SU-DHL-6 (cell line): ENCODE data around the gene LRIT1.
"Not testable (repeated sequence)": the region's sequence is repeated elsewhere in the genome, so short reads cannot be mapped to it uniquely, and the experiment has no call there.

Experiments
- H2AFZ ChIP-seq: fragments of 200-600 bp; sonication (generic); 2 replicates; pipeline ENCODE4 v1.6.1; 2014; ENCODE audit warnings: low read depth, mild to moderate bottlenecking, moderate library complexity, mixed read lengths, antibody characterized with exemption, low read length; ENCODE audit not compliant: severe bottlenecking
- H3F3A ChIP-seq: fragments of 200-600 bp; shearing (Covaris generic); 2 replicates; pipeline ENCODE4 v1.6.0; 2016; ENCODE audit warnings: antibody characterized with exemption, mild to moderate bottlenecking; ENCODE audit not compliant: insufficient read depth
- H3K27ac ChIP-seq: fragments of 200-600 bp; sonication (generic); 2 replicates; pipeline ENCODE4 v1.5.1; 2016; ENCODE audit warnings: low read depth, mild to moderate bottlenecking, low read length, moderate library complexity, mixed read lengths
- H3K27me3 ChIP-seq: fragments of 200-600 bp; sonication (generic), shearing (Covaris generic); 2 replicates; pipeline ENCODE4 v1.6.0; 2014; ENCODE audit warnings: mild to moderate bottlenecking, low read length
- H3K36me3 ChIP-seq: fragments of 200-600 bp; sonication (generic); 2 replicates; pipeline ENCODE4 v1.6.1; 2014; ENCODE audit warnings: mild to moderate bottlenecking, low read length, mixed read lengths
- H3K4me2 ChIP-seq: fragments of 300-600, 200-600 bp; shearing (Covaris generic), sonication (generic); 2 replicates; pipeline ENCODE4 v1.6.0; 2014; ENCODE audit warnings: low read length, low read depth, mild to moderate bottlenecking; ENCODE audit not compliant: poor library complexity, severe bottlenecking
- H3K4me3 ChIP-seq: fragments of 200-600 bp; sonication (generic); 2 replicates; pipeline ENCODE4 v1.5.1; 2014; ENCODE audit warnings: antibody characterized with exemption, low read length, mild to moderate bottlenecking, mixed read lengths; ENCODE audit not compliant: insufficient read depth, poor library complexity, severe bottlenecking
- H3K79me2 ChIP-seq: fragments of 200-600 bp; sonication (generic); 2 replicates; pipeline ENCODE4 v1.6.1; 2014; ENCODE audit warnings: mild to moderate bottlenecking, low read length, moderate library complexity; ENCODE audit not compliant: insufficient read depth
- H3K9ac ChIP-seq: fragments of 200-600 bp; sonication (generic); 2 replicates; pipeline ENCODE4 v1.7.0; 2014; ENCODE audit warnings: mild to moderate bottlenecking, low read length
- H3K9me2 ChIP-seq: fragments of 200-600 bp; sonication (generic); replicated peaks from 2 replicates; pipeline ENCODE4 v1.6.1; 2014; ENCODE audit warnings: low read length; ENCODE audit not compliant: insufficient read depth
- H3K9me3 ChIP-seq: fragments of 200-600 bp; sonication (generic); 2 replicates; pipeline ENCODE4 v1.6.1; 2014; ENCODE audit warnings: low read length, mixed read lengths; ENCODE audit not compliant: insufficient read depth
- H4K20me1 ChIP-seq: fragments of 200-600 bp; sonication (generic); 2 replicates; pipeline ENCODE4 v1.6.1; 2014; ENCODE audit warnings: low read depth, mild to moderate bottlenecking, antibody characterized with exemption, low read length, moderate library complexity, mixed read lengths
- EZH2phosphoT487 ChIP-seq: fragments of 200-600 bp; sonication (generic), shearing (Covaris generic); conservative IDR thresholded peaks from 2 replicates; pipeline ENCODE4 v1.6.1; 2018; ENCODE audit warnings: mild to moderate bottlenecking, antibody characterized with exemption, low read length, moderate library complexity, mixed read lengths
- TF ChIP-seq, protein P1 (sequence below): fragments of 200-600 bp; sonication (generic); IDR thresholded peaks from one replicate; pipeline ENCODE4 v1.5.1; 2017; ENCODE audit warnings: antibody characterized with exemption, mild to moderate bottlenecking, low read length, moderate library complexity; ENCODE audit not compliant: insufficient read depth, poor library complexity, severe bottlenecking

Gene LRIT1

DNA sequence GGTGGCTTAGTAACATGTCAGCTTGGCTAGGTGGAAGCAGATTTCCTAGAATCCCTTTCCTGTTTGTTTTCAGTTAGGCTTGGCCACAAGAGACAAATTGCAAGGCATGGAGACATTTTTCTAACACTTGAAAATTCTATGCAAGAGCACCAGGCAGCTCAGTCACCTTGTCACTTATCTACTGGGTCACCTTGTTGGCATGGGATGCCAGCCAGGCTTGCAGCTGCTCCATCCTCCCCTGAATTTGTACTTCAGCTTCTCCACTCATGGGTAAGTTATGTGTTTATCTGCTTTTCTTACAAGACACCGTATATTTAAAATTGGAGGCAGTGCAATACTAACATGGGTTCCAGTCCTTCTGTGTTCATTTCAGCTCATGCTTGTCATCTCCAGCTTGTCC lies 46.8 kb upstream of the LRIT1 start:
- no peaks in the 10 kb centered on the region for H4K20me1 ChIP-seq
- H3K9me3 ChIP-seq: no peaks in the 10 kb centered on the region
- no peak overlapping the region for H3K9ac ChIP-seq
- H3K27ac ChIP-seq: no peak overlapping the region
- H3K9me2 ChIP-seq: no peaks in the 10 kb centered on the region
- no peak for TF ChIP-seq EZH2phosphoT487
- no peaks in the 10 kb centered on the region for H3K36me3 ChIP-seq
- no peaks in the 10 kb centered on the region for H3F3A ChIP-seq
- no peaks in the 10 kb centered on the region; the same call in 1 of the 2 replicates for H3K27me3 ChIP-seq
- no peak overlapping the region for H3K4me2 ChIP-seq
- H3K4me3 ChIP-seq: no peak overlapping the region
- H3K79me2 ChIP-seq: no peaks in the 10 kb centered on the region
- no peak overlapping the region for H2AFZ ChIP-seq

DNA sequence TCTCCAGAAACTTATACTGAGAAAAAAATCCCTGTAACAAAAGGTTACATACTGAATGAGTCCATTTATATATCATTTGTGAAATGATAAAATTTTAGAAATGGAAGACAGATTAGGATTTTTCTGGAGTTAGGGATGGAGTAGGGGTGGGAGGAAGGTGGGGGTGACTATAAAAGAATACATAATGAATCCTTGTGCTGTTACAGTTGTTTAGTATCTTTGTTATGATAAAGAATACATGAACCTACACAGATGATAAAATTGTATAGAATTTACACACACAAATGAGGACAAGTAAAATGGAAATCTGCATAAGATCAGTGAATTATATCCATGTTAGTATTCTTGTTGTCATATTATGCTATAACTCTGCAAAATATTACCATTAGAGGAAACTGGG lies 45.3 kb upstream of the LRIT1 start:
- Histone ChIP-seq H3K4me3 (no peak overlapping the region), H3K36me3 (no peaks in the 10 kb centered on the region), H4K20me1 (no peaks in the 10 kb centered on the region), H3K27me3 (no peaks in the 10 kb centered on the region; the same call in 1 of the 2 replicates), H2AFZ (no peak overlapping the region), H3K79me2 (no peaks in the 10 kb centered on the region), H3K9me3 (no peaks in the 10 kb centered on the region), H3K27ac (no peak overlapping the region), H3F3A (no peaks in the 10 kb centered on the region), H3K4me2 (no peak overlapping the region), H3K9ac (no peak overlapping the region), H3K9me2 (no peaks in the 10 kb centered on the region)
- TF ChIP-seq EZH2phosphoT487: no peak
- TF ChIP-seq, protein P1, sequence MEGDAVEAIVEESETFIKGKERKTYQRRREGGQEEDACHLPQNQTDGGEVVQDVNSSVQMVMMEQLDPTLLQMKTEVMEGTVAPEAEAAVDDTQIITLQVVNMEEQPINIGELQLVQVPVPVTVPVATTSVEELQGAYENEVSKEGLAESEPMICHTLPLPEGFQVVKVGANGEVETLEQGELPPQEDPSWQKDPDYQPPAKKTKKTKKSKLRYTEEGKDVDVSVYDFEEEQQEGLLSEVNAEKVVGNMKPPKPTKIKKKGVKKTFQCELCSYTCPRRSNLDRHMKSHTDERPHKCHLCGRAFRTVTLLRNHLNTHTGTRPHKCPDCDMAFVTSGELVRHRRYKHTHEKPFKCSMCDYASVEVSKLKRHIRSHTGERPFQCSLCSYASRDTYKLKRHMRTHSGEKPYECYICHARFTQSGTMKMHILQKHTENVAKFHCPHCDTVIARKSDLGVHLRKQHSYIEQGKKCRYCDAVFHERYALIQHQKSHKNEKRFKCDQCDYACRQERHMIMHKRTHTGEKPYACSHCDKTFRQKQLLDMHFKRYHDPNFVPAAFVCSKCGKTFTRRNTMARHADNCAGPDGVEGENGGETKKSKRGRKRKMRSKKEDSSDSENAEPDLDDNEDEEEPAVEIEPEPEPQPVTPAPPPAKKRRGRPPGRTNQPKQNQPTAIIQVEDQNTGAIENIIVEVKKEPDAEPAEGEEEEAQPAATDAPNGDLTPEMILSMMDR: no peak

GRCh38 chr10:84279876-84280475 lies 38.6 kb upstream of the LRIT1 start:
- H3K9me2 ChIP-seq, H2AFZ ChIP-seq, H3K4me3 ChIP-seq, H4K20me1 ChIP-seq, H3K9me3 ChIP-seq, H3K36me3 ChIP-seq, H3K27ac ChIP-seq, H3K9ac ChIP-seq, H3F3A ChIP-seq, H3K27me3 ChIP-seq, H3K4me2 ChIP-seq, H3K79me2 ChIP-seq: not testable (repeated sequence)

- Histone ChIP-seq H3K4me3 (no peak overlapping the region), H3K4me2 (no peak overlapping the region), H3K27ac (no peak overlapping the region), H3K27me3 (no peaks in the 10 kb centered on the region), H3K9me2 (no peaks in the 10 kb centered on the region), H3K9ac (no peak overlapping the region), H3K36me3 (no peaks in the 10 kb centered on the region), H3F3A (no peaks in the 10 kb centered on the region), H2AFZ (no peak overlapping the region), H3K79me2 (no peaks in the 10 kb centered on the region), H3K9me3 (no peaks in the 10 kb centered on the region), H4K20me1 (no peaks in the 10 kb centered on the region)
- TF ChIP-seq, protein P1: no peak
- no peak for TF ChIP-seq EZH2phosphoT487
Measured at GRCh38 chr10:84270708-84271107, 29.4 kb upstream of the LRIT1 start.
